ENCODE measurements around the gene KIF5A. TPM values are rescaled to one million over a fixed set of nuclear protein-coding genes. Genes with fewer than 3 reads are reported as not detected.

KIF5A gene
- total RNA-seq, 1 donor: 0.36 TPM

DNA sequence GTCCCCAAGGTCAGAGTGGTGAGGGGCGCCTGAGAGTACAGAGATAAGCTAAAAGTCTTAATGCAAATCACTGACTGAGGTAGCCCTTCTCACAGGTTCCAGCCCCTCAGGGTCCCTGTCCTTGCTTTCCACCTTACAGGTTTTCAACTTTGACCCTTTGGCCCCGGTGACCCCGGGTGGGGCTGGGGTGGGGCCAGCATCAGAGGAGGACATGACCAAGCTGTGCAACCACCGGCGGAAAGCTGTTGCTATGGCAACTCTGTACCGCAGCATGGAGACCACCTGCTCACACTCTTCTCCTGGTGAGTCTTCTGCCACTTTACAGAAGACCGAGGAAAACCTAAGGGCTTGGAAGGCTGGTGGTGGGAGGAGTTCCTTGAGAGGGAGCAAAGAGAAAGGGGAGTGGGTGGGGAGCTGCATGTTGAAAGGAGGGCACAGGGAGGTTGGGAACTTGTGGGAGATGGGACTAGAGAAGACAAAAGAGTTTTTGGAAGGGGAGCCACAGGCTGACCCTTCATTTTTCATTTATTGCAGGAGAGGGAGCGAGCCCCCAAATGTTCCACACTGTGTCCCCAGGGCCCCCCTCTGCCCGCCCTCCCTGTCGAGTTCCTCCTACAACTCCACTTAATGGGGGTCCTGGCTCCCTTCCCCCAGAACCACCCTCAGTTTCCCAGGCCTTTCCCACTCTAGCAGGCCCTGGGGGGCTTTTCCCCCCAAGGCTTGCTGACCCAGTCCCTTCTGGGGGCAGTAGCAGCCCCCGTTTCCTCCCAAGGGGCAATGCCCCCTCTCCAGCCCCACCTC is 24.8 kb upstream of the KIF5A start:
- DNase-seq (ENCODE audit: insufficient read length, low spot score, missing footprints): peak; percentile 84
- no peaks in the 10 kb centered on the region for H3K9me3 ChIP-seq (ENCODE audit: low read depth, low read length)
- peak overlapping the region; percentile 77 for H3K4me3 ChIP-seq (ENCODE audit: insufficient read depth, low read length)
- TF ChIP-seq, protein P1, sequence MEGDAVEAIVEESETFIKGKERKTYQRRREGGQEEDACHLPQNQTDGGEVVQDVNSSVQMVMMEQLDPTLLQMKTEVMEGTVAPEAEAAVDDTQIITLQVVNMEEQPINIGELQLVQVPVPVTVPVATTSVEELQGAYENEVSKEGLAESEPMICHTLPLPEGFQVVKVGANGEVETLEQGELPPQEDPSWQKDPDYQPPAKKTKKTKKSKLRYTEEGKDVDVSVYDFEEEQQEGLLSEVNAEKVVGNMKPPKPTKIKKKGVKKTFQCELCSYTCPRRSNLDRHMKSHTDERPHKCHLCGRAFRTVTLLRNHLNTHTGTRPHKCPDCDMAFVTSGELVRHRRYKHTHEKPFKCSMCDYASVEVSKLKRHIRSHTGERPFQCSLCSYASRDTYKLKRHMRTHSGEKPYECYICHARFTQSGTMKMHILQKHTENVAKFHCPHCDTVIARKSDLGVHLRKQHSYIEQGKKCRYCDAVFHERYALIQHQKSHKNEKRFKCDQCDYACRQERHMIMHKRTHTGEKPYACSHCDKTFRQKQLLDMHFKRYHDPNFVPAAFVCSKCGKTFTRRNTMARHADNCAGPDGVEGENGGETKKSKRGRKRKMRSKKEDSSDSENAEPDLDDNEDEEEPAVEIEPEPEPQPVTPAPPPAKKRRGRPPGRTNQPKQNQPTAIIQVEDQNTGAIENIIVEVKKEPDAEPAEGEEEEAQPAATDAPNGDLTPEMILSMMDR (IDR thresholded peaks at IDR 0.05; ENCODE audit: extremely low read depth, low read depth, low read length): no peak
- H3K79me2 ChIP-seq (ENCODE audit: insufficient read depth, low read length): peaks cover 47% of the 10 kb centered on the region
- no peak overlapping the region for H2AFZ ChIP-seq (ENCODE audit: low read length)
- peak overlapping the region; percentile 96 for H3K4me2 ChIP-seq (ENCODE audit: insufficient read depth, low read length)
- H3K36me3 ChIP-seq (ENCODE audit: insufficient read depth, low read length): peaks cover 43% of the 10 kb centered on the region
- H3K4me1 ChIP-seq (ENCODE audit: insufficient read depth, low read length): peaks cover 30% of the 10 kb centered on the region
- H3K27ac ChIP-seq (ENCODE audit: low read depth, low read length): no peak overlapping the region
- peaks cover 34% of the 10 kb centered on the region for H4K20me1 ChIP-seq (ENCODE audit: insufficient read depth, low read length)
- no peaks in the 10 kb centered on the region for H3K27me3 ChIP-seq (ENCODE audit: insufficient read depth, low read length)

DNA sequence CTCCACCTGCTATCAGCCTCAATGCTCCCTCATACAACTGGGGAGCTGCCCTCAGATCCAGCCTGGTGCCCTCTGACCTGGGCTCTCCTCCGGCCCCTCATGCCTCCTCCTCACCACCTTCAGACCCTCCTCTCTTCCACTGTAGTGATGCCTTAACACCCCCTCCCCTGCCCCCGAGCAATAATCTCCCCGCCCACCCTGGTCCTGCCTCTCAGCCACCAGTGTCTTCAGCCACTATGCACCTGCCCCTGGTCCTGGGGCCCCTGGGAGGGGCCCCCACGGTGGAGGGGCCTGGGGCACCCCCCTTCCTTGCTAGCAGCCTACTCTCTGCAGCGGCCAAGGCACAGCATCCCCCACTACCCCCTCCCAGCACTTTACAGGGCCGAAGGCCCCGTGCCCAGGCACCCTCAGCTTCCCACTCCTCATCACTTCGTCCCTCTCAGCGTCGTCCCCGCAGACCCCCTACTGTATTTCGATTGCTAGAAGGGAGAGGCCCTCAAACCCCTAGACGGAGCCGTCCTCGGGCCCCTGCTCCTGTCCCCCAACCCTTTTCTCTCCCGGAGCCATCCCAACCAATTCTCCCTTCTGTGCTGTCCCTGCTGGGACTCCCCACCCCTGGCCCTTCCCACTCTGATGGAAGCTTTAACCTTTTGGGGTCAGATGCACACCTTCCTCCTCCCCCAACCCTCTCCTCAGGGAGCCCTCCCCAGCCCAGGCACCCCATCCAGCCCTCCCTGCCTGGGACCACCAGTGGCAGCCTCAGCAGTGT is 24.0 kb upstream of the KIF5A start:
- Histone ChIP-seq H3K4me2 (ENCODE audit: insufficient read depth, low read length) (no peak overlapping the region), H3K27ac (ENCODE audit: low read depth, low read length) (no peak overlapping the region), H3K79me2 (ENCODE audit: insufficient read depth, low read length) (peaks cover 45% of the 10 kb centered on the region), H4K20me1 (ENCODE audit: insufficient read depth, low read length) (peaks cover 36% of the 10 kb centered on the region), H3K4me1 (ENCODE audit: insufficient read depth, low read length) (peaks cover 29% of the 10 kb centered on the region), H2AFZ (ENCODE audit: low read length) (no peak overlapping the region), H3K27me3 (ENCODE audit: insufficient read depth, low read length) (no peaks in the 10 kb centered on the region), H3K36me3 (ENCODE audit: insufficient read depth, low read length) (peaks cover 50% of the 10 kb centered on the region), H3K4me3 (ENCODE audit: insufficient read depth, low read length) (no peak overlapping the region), H3K9me3 (ENCODE audit: low read depth, low read length) (no peaks in the 10 kb centered on the region)
- DNase-seq (ENCODE audit: insufficient read length, low spot score, missing footprints): peak; percentile 73
- TF ChIP-seq, protein P1 (IDR thresholded peaks at IDR 0.05; ENCODE audit: extremely low read depth, low read depth, low read length): no peak

DNA sequence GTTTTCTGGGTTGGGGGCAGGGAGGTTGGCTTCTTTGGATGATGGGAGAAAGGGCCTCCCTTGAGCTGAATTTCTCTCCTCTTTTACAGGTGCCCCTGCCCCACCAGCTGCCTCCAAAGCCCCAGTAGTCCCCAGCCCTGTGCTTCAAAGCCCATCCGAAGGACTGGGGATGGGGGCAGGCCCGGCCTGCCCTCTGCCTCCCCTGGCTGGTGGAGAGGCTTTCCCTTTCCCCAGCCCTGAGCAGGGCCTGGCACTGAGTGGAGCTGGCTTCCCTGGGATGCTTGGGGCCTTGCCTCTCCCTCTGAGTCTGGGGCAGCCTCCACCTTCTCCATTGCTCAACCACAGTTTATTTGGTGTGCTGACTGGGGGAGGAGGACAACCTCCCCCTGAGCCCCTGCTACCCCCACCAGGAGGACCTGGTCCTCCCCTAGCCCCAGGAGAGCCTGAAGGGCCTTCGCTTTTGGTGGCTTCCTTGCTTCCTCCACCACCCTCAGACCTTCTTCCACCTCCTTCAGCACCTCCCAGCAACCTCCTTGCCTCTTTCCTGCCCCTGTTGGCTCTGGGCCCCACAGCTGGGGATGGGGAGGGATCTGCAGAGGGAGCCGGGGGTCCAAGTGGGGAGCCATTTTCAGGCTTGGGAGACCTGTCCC is 23.2 kb upstream of the KIF5A start:
- peaks cover 45% of the 10 kb centered on the region for H3K79me2 ChIP-seq (ENCODE audit: insufficient read depth, low read length)
- peaks cover 21% of the 10 kb centered on the region for H3K4me1 ChIP-seq (ENCODE audit: insufficient read depth, low read length)
- H2AFZ ChIP-seq (ENCODE audit: low read length): no peak overlapping the region
- no peak for DNase-seq (ENCODE audit: insufficient read length, low spot score, missing footprints)
- no peak overlapping the region for H3K27ac ChIP-seq (ENCODE audit: low read depth, low read length)
- no peaks in the 10 kb centered on the region for H3K27me3 ChIP-seq (ENCODE audit: insufficient read depth, low read length)
- peaks cover 58% of the 10 kb centered on the region for H3K36me3 ChIP-seq (ENCODE audit: insufficient read depth, low read length)
- no peaks in the 10 kb centered on the region for H3K9me3 ChIP-seq (ENCODE audit: low read depth, low read length)
- H3K4me2 ChIP-seq (ENCODE audit: insufficient read depth, low read length): no peak overlapping the region
- TF ChIP-seq, protein P1 (IDR thresholded peaks at IDR 0.05; ENCODE audit: extremely low read depth, low read depth, low read length): no peak
- H4K20me1 ChIP-seq (ENCODE audit: insufficient read depth, low read length): peaks cover 36% of the 10 kb centered on the region
- H3K4me3 ChIP-seq (ENCODE audit: insufficient read depth, low read length): no peak overlapping the region
